ENCODE data around the gene ATP10B.
A peak's percentile ranks its signal among the peaks of the same experiment; 100 is the strongest.
"Not testable (repeated sequence)": the region's sequence is repeated elsewhere in the genome, so short reads cannot be mapped to it uniquely, and the experiment has no call there.

ATP10B gene

DNA sequence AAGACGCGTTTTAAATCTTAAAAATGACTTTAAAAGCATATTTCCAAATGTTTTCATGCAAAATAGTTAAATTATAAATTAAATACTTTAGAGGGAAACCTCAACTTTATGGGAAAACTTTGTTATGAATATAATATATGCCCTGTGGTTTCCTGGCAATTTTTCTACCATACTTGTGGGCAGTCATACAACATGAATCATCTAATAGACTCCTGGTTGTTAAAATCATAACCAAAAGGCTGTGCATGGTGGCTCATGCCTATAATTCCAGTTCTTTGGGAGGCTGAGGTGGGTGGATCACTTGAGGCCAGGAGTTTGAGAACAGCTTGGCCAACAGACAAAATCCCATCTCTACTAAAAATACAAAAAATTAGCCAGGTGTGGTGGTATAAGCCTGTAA is 18.2 kb downstream of the ATP10B start:
- in situ Hi-C loops (cut with HindIII; ENCODE audit: low pct_ligation_motif_present, low pct_unique_long_range_greater_than_20kb, low sequenced_read_pairs) = no loop called here
- DNase-seq = no peak

DNA sequence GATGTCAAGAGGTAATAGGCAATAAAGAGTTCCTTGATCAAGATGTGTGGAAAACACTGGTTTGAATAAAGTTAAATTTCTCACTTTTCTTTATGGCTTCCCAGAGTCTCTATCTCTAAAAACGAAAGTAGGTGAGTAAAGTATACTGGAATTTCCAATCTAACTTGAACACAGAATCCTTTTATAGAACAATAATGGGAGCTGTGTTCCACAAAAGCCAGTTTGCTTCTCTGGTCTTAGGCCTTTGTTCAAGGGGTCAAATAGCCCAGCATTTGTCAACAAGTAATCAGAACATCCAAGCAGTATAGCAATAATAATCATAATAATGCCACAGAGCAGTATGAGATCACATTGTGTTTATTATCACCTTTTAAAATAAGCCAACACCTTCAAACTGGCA is 20.2 kb downstream of the ATP10B start:
- in situ Hi-C loops (cut with HindIII; ENCODE audit: low pct_ligation_motif_present, low pct_unique_long_range_greater_than_20kb, low sequenced_read_pairs) = no loop called here
- DNase-seq = no peak

DNA sequence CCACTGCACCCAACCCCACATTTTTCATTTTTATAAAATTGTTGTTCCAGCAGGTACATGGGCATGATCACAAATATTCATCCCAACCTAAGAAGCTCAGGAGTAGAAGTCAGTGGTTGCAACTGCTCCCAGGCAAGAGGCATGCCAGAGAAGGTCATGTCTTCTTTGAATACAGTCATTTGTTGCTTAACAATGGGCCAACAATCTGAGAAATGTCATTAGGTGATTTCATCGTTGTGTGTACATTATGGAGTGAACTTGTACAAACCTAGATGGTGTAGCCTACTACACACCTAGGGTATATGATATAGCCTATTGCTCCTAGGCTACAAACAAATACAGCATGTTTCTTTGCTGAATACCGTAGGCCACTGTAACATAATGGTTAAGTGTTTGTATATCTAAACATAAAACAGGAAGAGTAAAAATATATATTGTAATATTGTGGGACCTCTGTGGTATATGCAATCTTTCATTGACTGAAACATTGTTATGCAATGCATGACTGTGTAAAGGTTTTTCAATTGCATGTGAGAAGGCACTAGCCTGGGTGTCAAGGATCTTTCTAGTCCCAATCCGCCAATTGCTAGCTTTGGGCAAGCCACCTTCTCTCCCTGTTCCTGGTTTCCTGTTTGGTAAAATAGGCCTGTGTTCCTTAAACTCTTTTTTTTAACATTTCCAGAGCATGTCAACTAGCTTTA is 27.6 kb downstream of the ATP10B start:
- in situ Hi-C loops (cut with HindIII; ENCODE audit: low pct_ligation_motif_present, low pct_unique_long_range_greater_than_20kb, low sequenced_read_pairs) = no loop called here

DNA sequence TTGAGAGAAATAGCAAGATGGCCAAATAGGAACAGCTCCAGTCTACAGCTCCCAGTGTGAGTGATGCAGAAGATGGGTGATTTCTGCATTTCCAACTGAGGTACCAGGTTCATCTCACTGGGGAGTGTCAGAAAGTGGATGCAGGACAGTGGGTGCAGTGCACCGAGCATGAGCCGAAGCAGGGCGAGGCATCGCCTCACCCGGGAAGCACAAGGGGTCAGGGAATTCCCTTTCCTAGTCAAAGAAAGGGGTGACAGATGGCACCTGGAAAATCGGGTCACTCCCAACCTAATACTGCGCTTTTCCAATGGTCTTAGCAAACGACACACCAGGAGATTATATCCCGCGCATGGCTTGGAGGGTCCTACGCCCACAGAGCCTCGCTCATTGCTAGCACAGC is 39.0 kb downstream of the ATP10B start:
- in situ Hi-C loops (cut with HindIII; ENCODE audit: low pct_ligation_motif_present, low pct_unique_long_range_greater_than_20kb, low sequenced_read_pairs); DNase-seq: not testable (repeated sequence)

More for the DNA sequence above, 27.6 kb downstream of the ATP10B start:
- no peak for DNase-seq

DNA sequence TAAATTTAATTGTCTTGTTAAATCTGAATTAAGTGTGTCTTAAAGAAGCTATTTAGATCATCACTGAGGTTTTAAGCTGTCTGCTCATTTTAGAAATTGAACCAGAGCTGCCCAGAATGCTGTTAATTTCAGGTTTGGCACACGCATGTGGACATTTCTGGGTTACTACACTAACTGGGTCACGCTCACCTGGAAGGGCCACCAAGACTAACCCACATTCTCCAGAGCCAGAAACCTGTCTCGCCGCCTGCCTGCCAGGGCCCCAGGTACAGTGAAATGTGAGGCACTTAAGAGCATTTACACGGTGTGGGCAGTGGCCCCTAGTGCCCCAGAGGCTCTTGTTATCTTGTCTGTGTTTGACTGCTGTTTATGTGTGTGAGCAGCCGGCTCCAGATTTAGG is 46.6 kb downstream of the ATP10B start:
- in situ Hi-C loops (cut with HindIII; ENCODE audit: low pct_ligation_motif_present, low pct_unique_long_range_greater_than_20kb, low sequenced_read_pairs) = no loop called here
- no peak for DNase-seq

DNA sequence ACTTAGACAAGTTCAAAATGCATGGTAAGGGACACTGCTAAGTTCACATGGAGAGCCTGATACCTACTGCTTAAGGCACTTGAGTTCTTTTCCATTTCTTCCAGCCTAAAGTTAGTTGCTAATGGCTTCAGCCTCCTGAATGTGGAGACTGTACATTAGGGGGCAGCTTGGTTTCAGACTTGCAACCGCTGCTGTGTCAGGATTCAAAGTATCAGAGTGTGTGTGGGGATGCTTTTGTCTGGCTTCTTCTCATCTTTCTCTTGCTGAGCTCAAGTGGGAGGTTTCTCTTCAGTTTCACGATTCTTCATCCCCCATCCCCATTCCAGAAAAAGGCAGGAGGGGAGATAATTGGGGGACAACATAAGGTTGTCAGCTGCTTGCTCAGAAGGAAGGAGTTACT is 49.4 kb downstream of the ATP10B start:
- DNase-seq = no peak

DNA sequence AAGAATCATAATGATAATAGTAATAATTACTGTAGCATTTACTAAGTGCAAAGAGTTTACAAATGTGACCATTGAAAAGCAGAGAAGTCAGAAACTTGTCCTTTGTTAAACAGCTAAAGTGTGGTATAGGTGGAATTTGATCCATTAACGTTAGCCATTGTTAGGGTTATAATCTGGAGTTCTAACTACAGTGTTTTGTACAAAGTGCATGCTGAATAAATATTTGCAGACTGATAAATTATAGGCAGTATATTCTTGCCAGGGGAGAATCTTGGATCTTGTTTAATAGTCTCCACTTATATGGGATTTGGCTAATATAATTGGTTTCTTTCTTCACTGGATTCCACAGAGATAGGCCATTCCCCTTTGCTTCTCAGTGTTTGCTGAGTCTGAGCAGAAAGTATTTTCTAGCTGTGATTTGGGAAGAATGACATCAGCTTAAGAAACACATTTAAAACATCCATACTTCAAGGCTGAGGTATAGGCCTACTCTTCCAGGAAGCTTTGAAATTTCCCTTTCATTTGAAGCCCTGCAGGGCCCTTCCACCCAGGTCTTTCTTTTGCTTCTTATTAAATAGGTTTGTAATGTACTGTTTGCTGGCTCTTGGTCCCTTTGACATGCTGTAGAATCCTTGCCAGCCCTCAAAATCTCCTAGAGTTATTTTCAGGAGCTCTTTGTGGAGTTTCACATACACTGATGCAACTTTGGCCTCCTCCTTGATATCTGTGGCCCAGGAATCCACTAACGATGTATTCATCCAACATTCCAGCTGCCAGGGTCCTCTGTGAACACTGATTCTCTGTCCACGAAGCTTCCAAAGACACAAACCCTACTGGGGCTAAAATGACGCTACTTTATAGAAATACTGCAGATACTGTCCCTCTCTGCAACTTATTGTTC is 51.4 kb downstream of the ATP10B start:
- in situ Hi-C loops (cut with HindIII; ENCODE audit: low pct_ligation_motif_present, low pct_unique_long_range_greater_than_20kb, low sequenced_read_pairs) = no loop called here
- no peak for DNase-seq

More for the DNA sequence above, 49.4 kb downstream of the ATP10B start:
- in situ Hi-C loops (cut with HindIII; ENCODE audit: low pct_ligation_motif_present, low pct_unique_long_range_greater_than_20kb, low sequenced_read_pairs) = no loop called here

DNA sequence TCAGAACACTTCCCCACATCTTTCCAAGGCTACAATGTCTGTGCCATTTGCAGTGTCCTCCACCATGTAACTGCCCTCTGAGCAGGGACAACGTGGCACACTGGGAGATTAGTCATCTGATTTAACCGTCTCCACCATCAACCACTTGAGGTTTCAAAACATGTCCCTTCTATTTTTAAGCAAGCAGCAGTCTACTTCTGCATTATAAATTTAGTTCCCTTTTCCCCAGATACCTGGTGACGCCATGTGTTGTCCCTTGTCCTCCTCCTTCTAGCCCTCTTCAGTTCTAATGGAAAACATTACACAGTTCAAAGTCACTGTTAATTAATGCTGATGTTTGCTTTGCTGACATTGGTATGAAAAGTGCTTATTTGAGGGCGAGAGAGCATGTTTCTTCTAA is 52.8 kb downstream of the ATP10B start:
- in situ Hi-C loops (cut with HindIII; ENCODE audit: low pct_ligation_motif_present, low pct_unique_long_range_greater_than_20kb, low sequenced_read_pairs) = no loop called here
- DNase-seq = no peak

DNA sequence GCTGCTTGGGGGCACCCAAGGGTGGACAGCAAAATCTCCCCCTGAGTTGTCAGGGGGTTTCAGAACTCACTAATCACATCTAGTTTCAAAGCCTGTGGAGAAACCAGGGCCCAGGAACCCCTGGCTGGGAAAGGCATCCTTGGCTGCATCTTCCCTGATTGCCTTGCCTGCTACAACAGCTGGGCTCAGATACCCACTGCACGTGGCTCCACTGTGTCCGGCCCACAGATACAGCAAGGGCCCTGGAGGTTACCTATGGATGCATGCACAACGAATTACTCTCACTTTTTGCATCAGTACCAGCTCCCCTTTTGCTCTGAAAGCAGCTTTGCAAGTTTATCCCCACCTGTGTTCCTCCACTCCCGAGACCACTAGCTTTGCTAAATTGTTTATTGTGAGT is 55.0 kb downstream of the ATP10B start:
- in situ Hi-C loops (cut with HindIII; ENCODE audit: low pct_ligation_motif_present, low pct_unique_long_range_greater_than_20kb, low sequenced_read_pairs) = no loop called here
- no peak for DNase-seq

DNA sequence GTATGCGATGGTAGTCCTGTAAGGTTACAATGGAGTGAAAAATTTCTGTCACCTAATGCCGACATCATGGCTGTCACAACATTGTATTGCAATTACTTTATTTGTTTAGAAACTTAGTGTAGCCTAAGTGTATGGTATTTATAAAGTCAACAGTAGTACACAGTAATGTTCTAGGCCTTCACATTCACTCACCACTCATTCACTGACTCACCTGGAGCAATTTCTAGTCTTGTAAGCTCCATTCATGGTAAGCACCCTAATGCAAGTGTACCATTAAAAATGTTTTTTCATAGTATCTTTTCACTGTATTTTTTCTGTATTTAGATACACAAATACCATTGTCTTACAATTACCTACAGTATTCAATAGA is 58.5 kb downstream of the ATP10B start:
- no peak for DNase-seq
- in situ Hi-C loops (cut with HindIII; ENCODE audit: low pct_ligation_motif_present, low pct_unique_long_range_greater_than_20kb, low sequenced_read_pairs) = no loop called here

DNA sequence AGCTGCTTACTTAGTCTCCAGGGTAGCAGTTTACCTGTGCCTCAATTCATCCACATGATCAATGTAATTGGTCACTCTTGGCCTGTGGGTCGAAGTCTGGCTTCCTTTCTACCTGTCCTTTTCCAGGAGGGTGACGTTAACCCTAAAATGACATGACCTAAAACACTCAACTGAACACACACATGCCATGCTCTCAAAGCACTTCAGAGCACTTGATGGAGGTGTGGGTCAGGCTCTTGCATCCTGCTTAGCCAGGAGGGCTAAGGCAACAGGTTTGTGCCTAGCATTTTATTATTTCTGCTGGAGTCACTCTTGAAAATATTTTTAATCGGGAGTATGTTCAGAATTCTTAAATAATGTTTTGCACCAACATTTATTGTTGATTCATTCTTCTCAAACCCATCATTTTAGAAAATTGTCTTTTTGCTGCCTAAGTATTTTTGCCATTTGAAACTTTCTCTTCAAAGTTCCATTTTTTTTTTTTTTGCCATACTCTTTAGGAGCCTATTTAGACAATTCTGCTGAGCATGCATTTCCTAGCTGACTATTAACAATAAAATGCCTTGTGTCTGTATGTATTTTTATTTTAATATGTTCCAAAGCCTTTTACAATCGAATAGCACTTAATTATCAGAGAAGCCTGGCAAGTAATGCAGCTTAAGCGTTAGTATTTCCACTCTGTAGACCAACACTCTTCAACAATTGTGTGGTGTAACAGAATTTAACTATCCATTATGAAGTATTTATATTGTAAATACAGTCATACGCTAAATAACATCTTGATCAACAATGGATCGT is 59.1 kb downstream of the ATP10B start:
- in situ Hi-C loops (cut with HindIII; ENCODE audit: low pct_ligation_motif_present, low pct_unique_long_range_greater_than_20kb, low sequenced_read_pairs) = no loop called here
- no peak for DNase-seq

DNA sequence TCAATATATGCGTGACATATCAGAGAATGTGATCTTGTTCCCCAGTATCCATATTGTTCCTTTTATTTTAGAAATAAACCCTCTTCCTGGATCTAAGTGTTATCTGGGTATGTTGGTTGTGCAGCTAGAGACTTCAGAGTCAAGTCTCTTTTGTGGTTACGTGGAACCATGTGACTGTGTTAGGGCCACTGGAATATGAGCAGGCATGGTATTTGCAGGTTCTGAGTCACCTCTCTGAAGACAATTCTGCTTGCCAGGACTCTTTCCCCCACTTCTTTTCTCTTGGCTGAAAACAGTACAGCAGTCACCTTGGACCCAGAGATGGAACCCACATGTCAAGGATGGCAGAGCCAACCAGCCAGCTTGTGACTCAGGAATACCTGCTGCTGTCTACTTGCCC is 59.7 kb downstream of the ATP10B start:
- DNase-seq = no peak
- in situ Hi-C loops (cut with HindIII; ENCODE audit: low pct_ligation_motif_present, low pct_unique_long_range_greater_than_20kb, low sequenced_read_pairs) = no loop called here

DNA sequence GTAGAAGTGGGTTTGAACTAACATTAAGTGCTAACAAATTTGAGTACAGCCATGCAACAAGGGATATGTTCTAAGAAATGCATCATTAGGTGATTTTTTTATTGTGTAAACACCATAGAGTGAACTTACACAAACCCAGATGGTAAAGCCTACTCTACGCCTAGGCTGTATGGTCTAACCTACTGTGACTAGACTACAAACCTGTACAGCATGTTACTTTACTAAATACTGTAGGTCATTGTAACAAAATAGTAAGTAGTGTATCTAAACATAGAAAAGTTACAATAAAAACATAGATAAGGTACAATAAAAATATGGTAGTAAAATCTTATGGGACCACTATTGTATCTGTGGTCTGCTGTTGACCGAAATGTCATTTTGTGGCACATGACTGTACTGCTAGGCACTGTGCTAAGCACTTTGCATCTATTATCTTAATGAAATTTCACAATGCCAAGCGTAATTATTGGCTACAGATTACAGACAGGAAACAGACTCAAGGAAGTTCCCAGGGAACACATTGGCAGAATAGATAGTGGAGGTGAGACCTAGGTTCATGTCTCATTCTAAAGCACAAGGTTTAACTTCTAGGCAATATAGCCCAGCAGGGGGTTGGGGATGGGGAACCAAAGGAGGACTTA is 62.7 kb downstream of the ATP10B start:
- in situ Hi-C loops (cut with HindIII; ENCODE audit: low pct_ligation_motif_present, low pct_unique_long_range_greater_than_20kb, low sequenced_read_pairs) = no loop called here
- DNase-seq = no peak

DNA sequence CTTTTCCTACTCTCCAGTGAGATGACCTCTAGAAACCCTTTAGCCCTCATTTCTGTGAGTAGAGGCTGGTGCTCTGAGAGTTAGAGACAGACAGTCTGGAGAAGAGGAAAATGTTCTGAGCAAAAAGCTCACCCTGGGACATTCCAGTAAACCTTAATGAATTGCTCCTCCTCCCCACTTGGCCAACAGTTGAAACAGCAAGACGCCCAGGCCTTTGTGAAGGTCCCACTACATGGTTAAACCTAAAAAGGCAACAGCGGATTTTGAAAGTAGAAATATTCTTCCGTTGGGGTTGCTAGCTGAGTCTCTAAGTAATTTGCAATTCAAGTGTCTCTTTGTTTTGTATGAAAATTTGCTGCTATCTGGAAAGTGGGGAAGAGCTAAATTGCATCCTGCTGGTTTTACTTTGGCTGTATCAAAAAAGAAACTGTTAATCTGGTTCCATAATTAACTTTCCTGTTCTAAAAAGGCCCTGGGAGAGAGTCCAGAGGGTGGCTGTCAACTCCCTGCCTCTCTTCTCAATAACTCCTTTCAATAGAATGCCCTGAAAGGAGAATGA is 63.8 kb downstream of the ATP10B start:
- in situ Hi-C loops (cut with HindIII; ENCODE audit: low pct_ligation_motif_present, low pct_unique_long_range_greater_than_20kb, low sequenced_read_pairs) = no loop called here
- no peak for DNase-seq

DNA sequence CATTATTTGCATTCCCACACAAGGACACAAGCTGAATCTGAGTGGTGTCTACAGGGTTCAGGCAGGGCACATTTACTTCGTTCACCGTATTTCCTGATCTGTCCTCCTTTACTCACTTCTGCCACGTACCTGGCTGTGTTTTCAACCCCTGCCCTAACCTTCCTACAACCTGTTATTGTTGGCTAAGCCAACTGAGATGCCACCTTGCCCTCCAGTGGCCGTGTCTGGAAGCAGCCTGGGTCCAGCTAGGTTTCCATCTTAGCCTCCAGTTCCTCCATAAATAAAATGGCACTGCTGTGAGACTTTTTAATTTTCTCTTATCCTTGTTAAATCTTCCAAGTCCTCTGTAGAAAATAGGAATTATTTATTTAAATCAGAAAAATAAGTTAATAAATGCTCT is 64.8 kb downstream of the ATP10B start:
- peak; percentile 19 for DNase-seq
- in situ Hi-C loops (cut with HindIII; ENCODE audit: low pct_ligation_motif_present, low pct_unique_long_range_greater_than_20kb, low sequenced_read_pairs) = no loop called here

DNA sequence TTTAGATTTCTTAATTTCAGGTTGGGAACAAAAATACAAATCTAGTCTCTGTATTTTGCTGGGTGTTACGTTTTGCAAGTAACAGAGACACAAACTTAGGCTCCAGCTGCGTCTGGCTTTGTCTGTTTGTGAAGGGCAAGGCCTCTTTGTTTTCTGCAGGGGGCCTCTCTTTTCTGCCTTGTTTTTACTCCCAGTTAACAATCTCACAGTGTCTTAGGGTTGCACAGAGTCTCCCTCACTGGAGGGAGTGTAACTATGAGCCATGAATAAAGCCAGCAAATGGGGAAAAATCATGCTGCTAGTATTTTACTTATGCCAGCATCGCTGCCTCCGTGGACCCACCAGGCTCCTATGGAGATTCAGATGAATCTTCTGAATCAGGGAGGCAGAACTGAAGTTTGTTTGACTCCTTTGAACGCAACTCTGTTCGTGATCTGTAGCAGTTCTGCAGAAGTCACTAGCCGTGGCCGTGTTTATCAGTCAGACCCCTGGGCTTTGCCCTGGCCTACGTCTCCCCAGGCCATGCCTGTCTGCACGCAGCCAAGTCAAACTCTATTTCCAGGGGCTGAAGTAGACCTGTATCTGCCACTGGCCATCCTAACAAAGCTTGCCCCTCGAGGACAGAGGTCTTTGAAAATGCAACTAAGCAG is 77.2 kb downstream of the ATP10B start:
- DNase-seq = no peak
- in situ Hi-C loops (cut with HindIII; ENCODE audit: low pct_ligation_motif_present, low pct_unique_long_range_greater_than_20kb, low sequenced_read_pairs) = no loop called here

DNA sequence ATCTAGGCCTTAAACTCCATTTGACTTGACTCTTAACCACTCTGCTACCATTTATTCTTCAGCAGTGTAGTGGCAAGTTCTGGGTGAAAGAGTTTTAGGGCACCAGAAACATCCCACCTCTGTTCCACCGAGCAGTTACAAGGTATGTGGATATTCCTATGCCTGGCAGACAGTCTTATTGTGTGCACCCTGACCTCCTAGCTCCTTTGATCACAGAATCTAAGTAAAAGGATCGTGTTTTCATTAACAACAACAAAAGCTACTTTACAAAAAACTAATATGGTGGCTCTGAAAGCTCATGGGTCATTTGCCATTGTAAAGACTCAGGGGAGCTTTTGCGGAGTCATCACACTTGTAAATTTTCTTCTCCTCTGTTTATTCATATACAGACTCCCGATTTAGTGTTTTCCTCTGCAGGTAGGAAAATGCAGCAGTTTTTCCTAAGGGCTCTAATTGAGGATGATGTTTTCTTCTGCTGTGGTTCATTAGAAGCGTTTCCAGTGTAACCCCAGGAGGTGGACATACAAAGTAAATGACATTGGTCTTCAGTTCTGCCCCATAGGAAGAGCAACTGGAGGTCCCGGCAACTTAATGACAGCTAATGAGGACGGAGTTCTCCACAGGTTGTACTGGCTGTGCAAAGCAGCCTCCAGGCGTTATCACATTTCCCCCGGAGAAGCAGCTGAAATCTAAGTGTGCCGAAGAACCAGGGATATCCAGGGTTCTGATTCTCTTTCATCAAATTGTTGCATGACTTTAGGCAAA is 78.2 kb downstream of the ATP10B start:
- in situ Hi-C loops (cut with HindIII; ENCODE audit: low pct_ligation_motif_present, low pct_unique_long_range_greater_than_20kb, low sequenced_read_pairs) = no loop called here
- no peak for DNase-seq
